Skeletal muscle tissue (tissue), 4 donors: ENCODE results near the gene SMARCD1. TPM values are rescaled to one million over a fixed set of nuclear protein-coding genes. Genes with fewer than 3 reads are reported as not detected.

Experiments used
- H3K27ac ChIP-seq: one replicate; pipeline ENCODE4 v1.7.0; 2013; ENCODE audit warnings: mild to moderate bottlenecking, low read depth, low read length, inconsistent platforms
- H3K27me3 ChIP-seq, 3 donors: one replicate each; pipeline ENCODE4 v1.7.0; 2013; ENCODE audit warnings: low read length in 3 of 3; ENCODE audit not compliant: control insufficient read depth in 3 of 3, insufficient read depth in 3 of 3
- H3K36me3 ChIP-seq, 3 donors: one replicate each; pipeline ENCODE4 v1.7.0; 2013; ENCODE audit warnings: low read length in 3 of 3; ENCODE audit not compliant: control insufficient read depth in 3 of 3, insufficient read depth in 3 of 3
- H3K4me1 ChIP-seq, 3 donors: one replicate each; pipeline ENCODE4 v1.7.0; 2013; ENCODE audit warnings: low read length in 3 of 3, mild to moderate bottlenecking in 3 of 3; ENCODE audit not compliant: control insufficient read depth in 3 of 3, insufficient read depth in 3 of 3
- H3K4me3 ChIP-seq, 3 donors: one replicate each; pipeline ENCODE4 v1.7.0; 2013; ENCODE audit warnings: low read length in 3 of 3
- H3K9ac ChIP-seq, 3 donors: one replicate each; pipeline ENCODE4 v1.7.0; 2013; ENCODE audit warnings: low read length in 3 of 3, mild to moderate bottlenecking in 3 of 3, moderate library complexity in 2 of 3, low read depth in 1 of 3
- H3K9me3 ChIP-seq, 3 donors: one replicate each; pipeline ENCODE4 v1.7.0; 2013; ENCODE audit warnings: low read length in 3 of 3; ENCODE audit not compliant: control insufficient read depth in 3 of 3
- total RNA-seq: library from RNA; depleted of rRNA; stranded (reverse); fragments of >200 nt; gene quantifications from one replicate; pipeline ENCODE4 v1.2.3, GENCODE V29; 2014
- donor health status: Osteomylitis.

The SMARCD1 gene
- total RNA-seq, 1 donor from 2014 or later: 19.3 TPM

- Histone ChIP-seq H3K36me3 (peaks cover 38 to 46% (median 39%) of the 10 kb centered on the region in 3 donors), H3K9ac (peak overlapping the region in 1 of 3 donors; percentile 6), H3K4me3 (no peak overlapping the region), H3K9me3 (no peaks in the 10 kb centered on the region), H3K27me3 (no peaks in the 10 kb centered on the region), H3K27ac (peak overlapping the region; percentile 90), H3K4me1 (peaks cover 44 to 55% (median 49%) of the 10 kb centered on the region in 3 donors)
Observed at GRCh38 chr12:50102131-50102531, 17.0 kb downstream of the SMARCD1 start.

GRCh38 chr12:50102646-50103309 is 17.6 kb downstream of the SMARCD1 start:
- H3K9ac ChIP-seq: peak overlapping the region in 2 of 3 donors; percentile 20 to 89
- H3K27me3 ChIP-seq: no peaks in the 10 kb centered on the region
- peak overlapping the region; percentile 90 for H3K27ac ChIP-seq
- H3K4me3 ChIP-seq: no peak overlapping the region
- peaks cover 42 to 51% (median 44%) of the 10 kb centered on the region in 3 donors for H3K36me3 ChIP-seq
- no peaks in the 10 kb centered on the region for H3K9me3 ChIP-seq
- peaks cover 51 to 61% (median 55%) of the 10 kb centered on the region in 3 donors for H3K4me1 ChIP-seq

DNA sequence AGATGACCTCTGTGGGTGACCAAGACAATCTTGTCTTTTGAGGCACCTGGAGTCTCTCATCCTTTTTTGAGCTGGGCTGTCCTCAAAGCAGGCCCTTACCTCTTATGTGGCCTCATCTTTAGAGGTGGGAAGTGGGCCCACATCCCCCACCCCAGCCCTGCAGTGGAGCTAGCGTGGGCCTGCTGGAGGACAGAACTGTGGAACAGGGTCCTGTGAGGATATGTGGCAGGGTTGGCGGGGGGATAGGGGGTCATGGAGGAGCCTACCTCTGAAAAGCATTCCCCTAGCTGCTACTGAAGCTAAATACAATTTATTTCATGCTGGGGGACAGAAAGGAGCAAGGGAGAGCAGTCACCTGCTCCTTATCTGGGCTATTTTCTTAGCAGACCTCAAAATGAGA is 18.2 kb downstream of the SMARCD1 start:
- Histone ChIP-seq H3K4me3 (peak overlapping the region in 2 of 3 donors; percentile 29 to 88), H3K27me3 (no peaks in the 10 kb centered on the region), H3K9me3 (no peaks in the 10 kb centered on the region), H3K4me1 (peaks cover 57 to 67% (median 61%) of the 10 kb centered on the region in 3 donors), H3K9ac (peak overlapping the region in 2 of 3 donors; percentile 84 to 89), H3K27ac (peak overlapping the region; percentile 90), H3K36me3 (peaks cover 41 to 51% (median 44%) of the 10 kb centered on the region in 3 donors)

DNA sequence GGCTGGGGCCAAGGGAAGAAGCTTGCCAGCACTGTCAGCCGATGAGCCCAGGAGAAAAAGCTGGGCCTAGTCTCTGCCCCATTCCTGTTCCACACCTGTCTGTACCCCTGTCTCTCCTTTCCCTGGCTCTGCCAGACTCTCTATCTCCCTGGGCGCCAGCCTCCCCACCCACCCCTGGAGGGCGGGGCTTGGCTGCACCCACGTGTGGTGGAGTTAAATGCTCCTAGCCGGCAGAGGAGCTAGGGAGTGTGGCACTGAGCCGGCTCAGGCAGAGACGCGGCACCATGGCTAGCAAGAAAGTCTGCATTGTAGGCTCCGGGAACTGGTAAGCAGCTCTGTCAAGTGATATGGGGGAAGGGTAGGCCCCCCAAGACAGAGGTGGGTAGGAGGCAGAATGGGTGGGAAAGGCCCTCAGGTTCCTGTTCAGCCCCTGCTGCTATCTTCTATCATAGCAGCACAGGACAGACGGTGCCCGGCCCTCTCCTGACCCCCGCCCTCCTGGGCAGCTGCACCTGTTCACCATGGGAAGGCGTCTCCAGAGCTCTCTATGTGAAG is 18.7 kb downstream of the SMARCD1 start, which contains the start of gene GPD1:
Gene GPD1 (plus strand): TSS at position 242 of the 555 bp plus-strand sequence. CDS start 43 bp downstream, at position 285.
- peaks cover 61 to 71% (median 66%) of the 10 kb centered on the region in 3 donors for H3K4me1 ChIP-seq
- H3K27me3 ChIP-seq: no peaks in the 10 kb centered on the region
- peak within 1 kb of the TSS; percentile 86 to 94 (median 88) for H3K4me3 ChIP-seq
- peak within 1 kb of the TSS; percentile 84 to 95 (median 89) for H3K9ac ChIP-seq
- H3K27ac ChIP-seq: peak within 1 kb of the TSS; percentile 90
- no peaks in the 10 kb centered on the region for H3K9me3 ChIP-seq
- H3K36me3 ChIP-seq: peaks cover 39 to 49% (median 40%) of the 10 kb centered on the region in 3 donors

GRCh38 chr12:50104417-50105366 is 19.6 kb downstream of the SMARCD1 start:
- H3K4me3 ChIP-seq: peak overlapping the region; percentile 86 to 94 (median 88)

GRCh38 chr12:50105913-50106450 is 20.8 kb downstream of the SMARCD1 start:
- Histone ChIP-seq H3K4me1 (peaks cover 81 to 91% (median 87%) of the 10 kb centered on the region in 3 donors), H3K36me3 (peaks cover 21 to 32% (median 29%) of the 10 kb centered on the region in 3 donors), H3K4me3 (peak overlapping the region; percentile 86 to 94 (median 88)), H3K27me3 (no peaks in the 10 kb centered on the region), H3K9ac (peak overlapping the region; percentile 83 to 89 (median 84)), H3K27ac (peak overlapping the region; percentile 90), H3K9me3 (no peaks in the 10 kb centered on the region)

More at GRCh38 chr12:50104417-50105366, 19.6 kb downstream of the SMARCD1 start:
- Histone ChIP-seq H3K4me1 (peaks cover 69 to 79% (median 74%) of the 10 kb centered on the region in 3 donors), H3K9me3 (no peaks in the 10 kb centered on the region), H3K36me3 (peaks cover 31 to 44% (median 35%) of the 10 kb centered on the region in 3 donors), H3K27ac (peak overlapping the region; percentile 90), H3K27me3 (no peaks in the 10 kb centered on the region), H3K9ac (peak overlapping the region; percentile 84 to 95 (median 89))

DNA sequence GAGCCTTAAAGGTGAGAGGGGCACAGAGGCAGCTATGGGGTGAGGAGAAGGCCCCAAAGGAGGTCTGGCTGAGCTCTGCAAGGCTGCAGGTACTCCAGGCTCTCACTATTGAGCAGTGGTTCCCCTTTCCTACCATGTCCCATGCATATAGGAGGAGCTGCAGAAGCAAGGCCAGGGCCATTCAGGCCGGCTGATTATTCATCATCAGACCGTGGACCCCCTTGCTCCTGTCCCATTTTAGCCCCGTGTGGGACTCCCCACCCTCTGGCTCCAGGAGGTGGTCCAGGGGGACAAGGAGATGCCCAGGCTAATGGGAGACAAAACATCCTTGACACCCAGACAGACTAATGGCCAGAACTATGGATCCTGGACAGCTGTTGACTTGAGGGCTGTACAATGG is 21.8 kb downstream of the SMARCD1 start:
- Histone ChIP-seq H3K9ac (peak overlapping the region in 2 of 3 donors; percentile 10 to 89), H3K4me1 (peaks cover 84 to 93% (median 90%) of the 10 kb centered on the region in 3 donors), H3K27me3 (no peaks in the 10 kb centered on the region), H3K9me3 (no peaks in the 10 kb centered on the region), H3K4me3 (peak overlapping the region; percentile 45 to 88 (median 86)), H3K36me3 (peaks cover 18 to 29% (median 26%) of the 10 kb centered on the region in 3 donors), H3K27ac (no peak overlapping the region)

- peaks cover 76 to 93% (median 89%) of the 10 kb centered on the region in 3 donors for H3K4me1 ChIP-seq
- peak overlapping the region in 1 of 3 donors; percentile 4 for H3K4me3 ChIP-seq
- peak overlapping the region; percentile 25 for H3K27ac ChIP-seq
Observed at GRCh38 chr12:50107416-50108268, 22.5 kb downstream of the SMARCD1 start.

More at GRCh38 chr12:50107416-50108268, 22.5 kb downstream of the SMARCD1 start:
- Histone ChIP-seq H3K36me3 (peaks cover 18 to 32% (median 26%) of the 10 kb centered on the region in 3 donors), H3K27me3 (no peaks in the 10 kb centered on the region), H3K9me3 (no peaks in the 10 kb centered on the region), H3K9ac (peak overlapping the region in 1 of 3 donors; percentile 89)
